Astrocyte of the cerebellum (primary cell): Measurements from ENCODE around the gene ECT2.

Experiments
- DNase-seq: peaks from one replicate; pipeline ENCODE4 v3.0.0-alpha.2; 2011; ENCODE audit warnings: low read depth
- H3K4me3 ChIP-seq: 2 replicates; pipeline ENCODE4 v1.5.1; 2011; ENCODE audit warnings: mild to moderate bottlenecking, low read depth, low read length, moderate library complexity
- CTCF ChIP-seq: IDR thresholded peaks from 2 replicates; pipeline ENCODE4 v1.5.1; 2012; ENCODE audit warnings: low read length, low read depth, moderate library complexity, mild to moderate bottlenecking; ENCODE audit errors: missing control alignments
- in situ Hi-C: cut with HindIII; loops from 2 replicates; pipeline ENCODE4 v1.10.0; 2017; ENCODE audit warnings: low sequenced_read_pairs

ECT2 gene

GRCh38 chr3:172800156-172800555, 49.6 kb downstream of the ECT2 start:
- in situ Hi-C loops = no loop called here
- no peak overlapping the region for H3K4me3 ChIP-seq
- DNase-seq = no peak
- no peak for TF ChIP-seq CTCF

GRCh38 chr3:172803489-172803888, 53.0 kb downstream of the ECT2 start:
- no peak for DNase-seq
- no peak overlapping the region for H3K4me3 ChIP-seq
- in situ Hi-C loops = no loop called here
- TF ChIP-seq CTCF = no peak

GRCh38 chr3:172804323-172804722, 53.8 kb downstream of the ECT2 start:
- no peak for DNase-seq
- no peak for TF ChIP-seq CTCF
- in situ Hi-C loops = no loop called here
- no peak overlapping the region for H3K4me3 ChIP-seq

- no peak overlapping the region for H3K4me3 ChIP-seq
- in situ Hi-C loops = no loop called here
- no peak for TF ChIP-seq CTCF
- DNase-seq = peak; percentile 55
These were observed 58.5 kb downstream of the ECT2 start for GRCh38 chr3:172808969-172809546.

- in situ Hi-C loops = no loop called here
- TF ChIP-seq CTCF = no peak
- no peak overlapping the region for H3K4me3 ChIP-seq
- DNase-seq = no peak
These were observed 60.6 kb downstream of the ECT2 start for GRCh38 chr3:172811099-172811498.

GRCh38 chr3:172813462-172813861, 62.9 kb downstream of the ECT2 start:
- no peak for DNase-seq
- H3K4me3 ChIP-seq = no peak overlapping the region
- TF ChIP-seq CTCF = no peak
- in situ Hi-C loops = no loop called here

- in situ Hi-C loops = no loop called here
- TF ChIP-seq CTCF = no peak
- no peak overlapping the region for H3K4me3 ChIP-seq
- DNase-seq = no peak
These were observed 64.2 kb downstream of the ECT2 start for GRCh38 chr3:172814738-172815137.
